Germinal center (tissue), 1 donor: ENCODE data around the gene CYP2A13.
"Not testable (repeated sequence)": the region's sequence is repeated elsewhere in the genome, so short reads cannot be mapped to it uniquely, and the experiment has no call there.

Experiments
- DNase-seq: peaks from one replicate; pipeline ENCODE4 v3.0.0; 2012; ENCODE audit warnings: mixed read lengths, low spot score

Gene CYP2A13, protein sequence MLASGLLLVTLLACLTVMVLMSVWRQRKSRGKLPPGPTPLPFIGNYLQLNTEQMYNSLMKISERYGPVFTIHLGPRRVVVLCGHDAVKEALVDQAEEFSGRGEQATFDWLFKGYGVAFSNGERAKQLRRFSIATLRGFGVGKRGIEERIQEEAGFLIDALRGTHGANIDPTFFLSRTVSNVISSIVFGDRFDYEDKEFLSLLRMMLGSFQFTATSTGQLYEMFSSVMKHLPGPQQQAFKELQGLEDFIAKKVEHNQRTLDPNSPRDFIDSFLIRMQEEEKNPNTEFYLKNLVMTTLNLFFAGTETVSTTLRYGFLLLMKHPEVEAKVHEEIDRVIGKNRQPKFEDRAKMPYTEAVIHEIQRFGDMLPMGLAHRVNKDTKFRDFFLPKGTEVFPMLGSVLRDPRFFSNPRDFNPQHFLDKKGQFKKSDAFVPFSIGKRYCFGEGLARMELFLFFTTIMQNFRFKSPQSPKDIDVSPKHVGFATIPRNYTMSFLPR

DNA sequence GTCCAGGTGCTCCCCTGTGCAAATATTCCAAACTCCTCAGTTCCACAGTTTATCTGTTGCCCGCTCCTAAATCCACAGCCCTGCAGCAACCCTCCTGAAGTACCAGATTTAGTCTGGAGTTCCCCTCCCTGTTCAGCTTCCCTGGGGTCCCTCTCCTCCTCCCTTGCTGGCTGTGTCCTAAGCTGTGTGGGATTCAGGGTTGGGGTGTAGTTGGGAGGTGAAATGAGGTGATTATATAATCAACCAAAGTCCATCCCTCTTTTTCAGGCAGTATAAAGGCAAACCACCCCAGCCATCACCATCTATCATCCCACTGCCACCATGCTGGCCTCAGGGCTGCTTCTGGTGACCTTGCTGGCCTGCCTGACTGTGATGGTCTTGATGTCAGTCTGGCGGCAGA is at the start of gene CYP2A13:
Gene CYP2A13 (plus strand): TSS at position 301 of the 400 bp plus-strand sequence. CDS start 21 bp downstream, at position 322.
- DNase-seq = no peak

DNA sequence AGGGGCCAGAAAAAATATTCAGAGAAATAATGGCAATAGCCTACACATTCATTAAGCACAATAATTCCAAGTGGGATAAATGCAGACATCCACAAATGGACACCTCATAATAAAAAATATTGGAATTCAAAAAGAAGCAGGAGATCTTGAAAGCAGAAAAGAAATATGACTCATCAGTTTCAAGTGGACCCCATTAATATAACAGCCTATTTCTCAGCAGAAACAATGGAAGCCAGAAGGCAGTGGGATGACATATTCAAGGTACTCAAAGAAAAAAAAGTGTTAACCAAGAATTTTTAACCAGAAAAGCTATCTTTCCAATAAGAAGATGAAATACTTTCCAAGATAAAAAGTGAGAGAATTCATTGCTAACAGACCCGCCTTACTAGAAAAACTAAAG is 48.4 kb upstream of the CYP2A13 start:
- no peak for DNase-seq

DNA sequence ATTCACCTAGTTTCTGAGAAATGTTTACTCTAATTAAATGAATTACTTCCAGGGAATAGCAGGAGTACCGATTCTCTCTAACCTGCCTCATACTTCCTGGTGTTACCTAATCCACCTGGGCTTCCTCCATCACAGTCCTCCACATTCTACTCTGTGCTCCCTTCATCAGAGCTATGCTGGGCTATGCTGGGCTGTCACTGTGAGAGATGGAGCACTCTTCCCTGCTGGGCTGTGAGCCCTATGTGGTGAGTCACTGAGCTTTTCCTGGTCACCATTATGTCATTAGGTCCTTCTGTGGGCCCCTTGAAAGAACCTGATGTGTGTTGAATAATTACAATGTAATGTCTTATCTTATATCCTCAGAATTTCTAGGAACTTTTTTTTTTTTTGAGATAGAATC is 43.2 kb upstream of the CYP2A13 start:
- DNase-seq = not testable (repeated sequence)

DNA sequence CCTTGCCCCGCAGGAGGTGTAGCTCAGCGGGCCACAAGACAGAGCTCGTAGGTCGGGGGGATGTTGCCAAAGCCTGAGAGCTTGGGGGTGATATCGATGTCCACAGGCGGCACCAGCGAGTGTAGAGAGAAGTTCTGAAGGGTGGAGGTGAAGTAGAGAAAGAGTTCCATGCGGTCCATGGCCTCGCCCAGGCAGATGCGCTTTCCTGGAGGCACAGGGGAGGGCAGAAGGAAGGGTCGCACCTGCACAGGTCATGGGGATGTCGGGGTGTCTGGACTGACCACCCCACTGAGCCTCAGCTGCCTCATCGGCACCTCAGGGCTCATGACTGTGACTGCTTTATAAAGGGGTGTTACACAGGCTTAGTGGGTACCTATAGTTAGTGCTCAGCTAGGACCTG is 37.8 kb upstream of the CYP2A13 start:
- DNase-seq = no peak

DNA sequence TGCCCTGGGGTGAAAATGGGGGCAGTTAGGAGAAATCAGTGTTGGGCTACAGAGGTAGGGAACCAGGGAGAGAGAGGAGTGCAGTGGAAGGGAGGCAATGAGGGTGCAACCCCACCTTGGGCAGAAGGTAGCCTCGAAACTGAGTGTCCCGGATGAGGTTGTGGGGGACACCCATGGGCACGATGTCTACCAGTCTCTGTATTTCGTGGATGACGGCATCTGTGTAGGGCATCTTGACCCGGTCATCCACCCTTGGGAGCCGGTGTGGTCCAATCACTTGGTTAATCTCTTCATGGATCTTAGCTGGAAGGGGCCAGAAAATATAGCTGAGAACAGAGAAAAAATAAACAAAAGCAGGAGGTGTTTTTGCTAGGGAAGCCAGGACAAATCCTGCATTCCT is 36.1 kb upstream of the CYP2A13 start:
- not testable (repeated sequence) for DNase-seq

DNA sequence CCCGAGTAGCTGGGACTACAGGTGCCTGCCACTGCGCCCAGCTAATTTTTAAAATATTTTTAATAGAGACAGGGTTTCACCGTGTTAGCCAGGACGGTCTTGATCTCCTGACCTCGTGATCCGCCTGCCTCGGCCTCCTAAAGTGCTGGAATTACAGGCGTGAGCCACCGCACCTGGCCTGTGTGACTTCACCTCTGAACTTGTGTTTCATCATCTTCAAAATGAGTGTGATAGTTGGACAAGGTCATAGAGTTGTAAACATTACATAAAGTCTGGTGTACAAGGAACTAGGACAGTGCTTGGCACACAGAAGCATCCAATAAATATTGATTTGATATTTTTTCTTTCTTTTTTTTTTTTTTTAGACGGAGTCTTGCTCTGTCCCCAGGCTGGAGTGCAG is 34.9 kb upstream of the CYP2A13 start:
- DNase-seq = not testable (repeated sequence)

DNA sequence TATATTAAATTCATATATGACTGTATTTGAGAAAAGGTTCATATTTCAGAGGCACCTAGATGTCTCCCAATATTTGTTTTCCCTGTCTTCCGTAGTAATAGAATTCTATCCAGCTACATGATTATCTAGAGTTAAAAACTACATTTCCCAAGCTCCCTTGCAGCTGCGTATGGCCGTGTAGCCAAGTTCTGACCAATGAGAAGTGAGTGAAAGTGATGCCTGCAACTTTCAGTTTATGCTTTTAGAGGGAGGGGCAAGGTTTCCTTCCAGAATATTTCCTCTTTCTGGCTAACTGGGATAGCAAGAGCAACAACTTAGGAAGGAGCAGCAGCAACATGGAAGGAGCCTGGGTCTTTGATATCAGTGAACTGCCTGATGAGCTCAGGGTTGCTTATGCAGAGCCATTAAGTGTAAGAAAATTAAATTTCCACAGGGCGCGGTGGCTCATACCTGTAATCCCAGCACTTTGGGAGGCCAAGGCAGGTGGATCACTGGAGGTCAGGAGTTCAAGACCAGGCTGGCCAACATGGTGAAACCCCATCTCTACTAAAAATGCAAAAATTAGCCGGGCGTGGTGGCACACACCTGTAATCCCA is 23.2 kb upstream of the CYP2A13 start:
- no peak for DNase-seq

DNA sequence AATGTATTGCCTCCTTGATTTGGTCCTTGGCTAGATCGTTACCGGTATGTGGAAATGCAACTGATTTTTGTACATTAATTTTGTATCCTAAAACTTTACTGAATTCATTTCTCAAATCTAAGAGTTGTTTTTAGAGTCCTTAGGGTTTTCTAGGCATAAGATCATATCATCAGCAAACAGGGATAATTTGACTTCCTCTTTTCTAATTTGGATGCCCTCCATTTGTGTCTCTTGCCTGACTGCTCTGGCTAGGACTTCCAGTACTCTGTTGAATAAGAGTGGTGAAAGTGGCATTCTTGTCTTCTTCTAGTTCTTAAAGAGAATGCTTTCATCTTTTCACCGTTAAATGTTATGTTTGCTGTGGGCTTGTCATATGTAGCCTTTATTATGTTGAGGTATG is 12.0 kb upstream of the CYP2A13 start:
- no peak for DNase-seq

DNA sequence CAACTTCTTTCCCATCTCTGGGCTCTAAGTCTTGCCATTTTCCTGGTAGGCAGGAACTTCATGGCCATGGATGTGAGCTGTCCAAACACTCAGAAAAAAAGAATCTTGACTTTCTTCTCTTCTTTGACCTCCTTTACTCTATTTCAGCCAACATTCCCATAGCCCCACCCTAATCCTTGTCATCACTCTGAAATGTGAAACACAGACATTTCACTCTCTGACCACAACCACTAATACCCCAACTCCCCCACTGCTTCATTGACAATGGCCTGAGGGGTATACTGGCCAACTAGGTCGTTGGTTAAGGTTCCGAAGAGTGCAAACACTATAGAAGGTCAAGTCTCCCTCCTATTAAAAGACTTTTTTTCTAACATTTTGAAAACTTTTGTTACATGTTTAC is 4.7 kb upstream of the CYP2A13 start:
- DNase-seq = no peak

DNA sequence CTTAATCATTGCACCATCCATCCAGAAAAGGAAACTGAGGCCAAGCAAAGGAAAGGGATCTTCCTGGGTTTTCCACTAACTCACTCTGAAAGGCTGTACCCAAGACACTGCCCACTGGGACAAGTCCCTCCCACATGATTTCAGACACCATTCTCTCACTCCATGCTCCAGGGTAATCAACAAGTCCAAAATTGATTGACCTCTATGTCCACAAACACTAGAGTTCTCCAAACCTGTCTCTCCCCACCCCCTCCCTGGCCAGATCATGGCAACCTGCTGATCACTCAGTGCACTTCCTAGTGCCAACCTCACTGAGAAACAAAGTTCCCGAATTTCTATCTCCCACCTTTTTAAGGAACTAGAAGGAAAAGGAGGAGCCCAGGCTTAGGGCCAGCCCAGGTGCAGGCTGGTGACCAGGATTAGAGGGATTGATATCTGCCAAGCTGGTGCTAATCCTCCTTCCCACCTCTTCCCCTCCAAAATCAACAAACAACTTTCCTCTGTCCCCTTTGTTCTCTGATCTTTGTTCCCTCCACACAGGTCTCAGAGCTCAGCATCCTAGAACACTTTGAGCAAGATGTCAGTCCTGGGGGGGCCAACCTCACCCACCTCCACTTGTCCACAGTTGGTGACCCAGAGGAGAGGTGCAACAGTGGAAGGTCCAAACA is 2.4 kb upstream of the CYP2A13 start:
- no peak for DNase-seq

DNA sequence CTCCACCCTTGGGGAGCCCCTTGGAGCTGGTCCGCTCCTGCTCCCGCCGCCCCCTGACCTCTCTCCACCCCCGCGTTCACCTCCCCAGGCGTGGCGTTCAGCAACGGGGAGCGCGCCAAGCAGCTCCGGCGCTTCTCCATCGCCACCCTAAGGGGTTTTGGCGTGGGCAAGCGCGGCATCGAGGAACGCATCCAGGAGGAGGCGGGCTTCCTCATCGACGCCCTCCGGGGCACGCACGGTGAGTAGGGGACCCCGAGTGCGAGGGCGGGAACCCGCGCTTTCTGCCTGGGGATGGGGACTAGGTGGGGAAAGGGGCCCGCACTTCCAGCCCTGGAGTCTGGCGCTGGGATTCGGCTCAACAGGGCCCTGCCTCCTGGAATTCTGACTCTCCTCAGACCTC is 1.7 kb downstream of the CYP2A13 start:
- no peak for DNase-seq

DNA sequence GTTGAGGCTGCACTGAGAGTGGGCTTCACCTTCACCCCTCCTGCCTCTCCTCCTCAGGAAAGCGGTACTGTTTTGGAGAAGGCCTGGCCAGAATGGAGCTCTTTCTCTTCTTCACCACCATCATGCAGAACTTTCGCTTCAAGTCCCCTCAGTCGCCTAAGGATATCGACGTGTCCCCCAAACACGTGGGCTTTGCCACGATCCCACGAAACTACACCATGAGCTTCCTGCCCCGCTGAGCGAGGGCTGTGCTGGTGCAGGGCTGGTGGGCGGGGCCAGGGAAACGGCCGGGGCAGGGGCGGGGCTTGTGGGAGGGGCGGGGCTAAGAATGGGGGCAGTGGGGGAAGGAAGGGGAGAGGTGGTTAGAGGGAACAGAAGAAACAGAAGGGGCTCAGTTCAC is 7.5 kb downstream of the CYP2A13 start:
- no peak for DNase-seq

DNA sequence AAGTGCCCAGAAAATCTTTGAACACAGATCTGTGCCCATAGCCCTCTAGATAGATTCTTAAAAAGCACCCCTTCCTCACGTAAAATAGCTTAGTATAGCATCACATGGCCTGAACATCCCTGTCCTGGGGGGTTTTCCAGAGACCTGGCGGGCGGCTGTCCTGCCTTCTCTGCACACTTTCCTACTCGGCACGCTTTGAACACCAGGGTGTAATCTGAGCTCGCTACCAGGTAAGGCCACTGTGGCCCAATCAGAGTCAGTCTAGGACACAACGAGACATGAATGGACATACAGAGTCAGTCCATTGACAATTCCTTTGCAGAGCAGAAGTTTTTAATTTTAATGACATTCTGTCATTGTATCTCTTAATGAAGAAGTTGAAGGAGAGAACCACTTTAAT is 8.1 kb downstream of the CYP2A13 start:
- no peak for DNase-seq

DNA sequence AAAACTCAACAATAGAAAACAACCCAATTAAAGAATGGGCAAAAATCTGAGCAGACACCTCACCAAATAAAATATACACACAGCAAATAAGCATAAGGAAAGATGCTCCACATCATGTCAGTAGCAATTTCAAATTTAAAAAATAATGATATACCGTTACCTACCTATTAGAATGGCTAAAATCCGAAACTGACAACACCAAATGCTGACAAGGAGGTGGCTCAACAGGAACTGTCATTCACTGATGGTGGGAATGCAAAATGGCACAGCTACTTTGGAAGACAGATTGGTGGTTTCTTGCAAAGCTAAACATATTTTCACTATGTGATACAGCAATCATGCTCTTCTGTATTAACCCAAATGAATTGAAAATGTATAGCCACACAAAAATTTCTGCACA is 9.1 kb downstream of the CYP2A13 start:
- no peak for DNase-seq

DNA sequence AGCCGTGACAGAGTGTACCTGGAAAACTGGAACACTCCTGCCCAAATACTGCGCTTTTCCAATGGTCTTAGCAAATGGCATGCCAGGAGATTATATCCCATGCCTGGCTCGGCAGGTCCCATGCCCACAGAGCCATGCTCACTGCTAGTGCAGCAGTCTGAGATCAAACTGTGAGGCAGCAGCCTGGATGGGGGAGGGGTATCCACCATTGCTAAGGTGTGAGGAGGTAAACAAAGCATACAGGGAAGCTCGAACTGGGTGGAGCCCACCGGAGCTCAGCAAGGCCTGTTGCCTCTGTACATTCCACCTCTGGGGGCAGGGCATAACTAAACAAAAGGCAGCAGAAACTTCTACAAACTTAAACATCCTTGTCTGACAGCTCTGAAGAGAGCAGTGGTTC is 10.5 kb downstream of the CYP2A13 start:
- DNase-seq = no peak

DNA sequence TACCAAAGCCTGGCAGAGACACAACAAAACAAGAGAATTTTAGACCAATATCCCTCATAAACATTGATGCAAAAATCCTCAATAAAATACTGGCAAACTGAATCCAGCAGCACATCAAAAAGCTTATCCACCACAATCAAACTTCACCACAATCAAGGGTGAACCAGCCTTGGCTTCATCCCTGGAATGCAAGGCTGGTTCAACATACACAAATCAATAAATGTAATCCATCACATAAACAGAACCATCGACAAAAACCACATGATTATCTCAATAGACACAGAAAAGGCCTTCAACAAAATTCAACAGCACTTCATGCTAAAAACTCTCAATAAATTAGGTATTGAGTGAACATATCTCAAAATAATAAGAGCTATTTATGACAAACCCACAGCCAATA is 14.0 kb downstream of the CYP2A13 start:
- not testable (repeated sequence) for DNase-seq

DNA sequence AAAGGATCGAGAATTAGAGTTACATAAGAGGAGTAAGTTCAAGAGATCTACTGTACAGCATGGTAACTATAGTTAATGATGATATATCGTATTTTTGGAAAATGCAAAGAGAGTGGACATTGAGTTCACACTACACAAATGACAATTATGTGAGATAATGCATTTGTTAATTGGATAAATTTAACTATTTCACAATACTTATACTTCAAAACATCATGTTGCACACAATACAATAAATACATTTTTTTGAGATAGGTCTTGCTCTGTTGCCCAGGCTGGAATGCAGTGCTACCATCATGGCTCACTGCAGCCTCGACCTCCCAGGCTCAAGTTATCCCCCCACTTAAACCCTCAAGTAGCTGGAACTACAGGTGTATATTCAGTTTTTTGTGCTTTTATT is 17.9 kb downstream of the CYP2A13 start:
- no peak for DNase-seq

DNA sequence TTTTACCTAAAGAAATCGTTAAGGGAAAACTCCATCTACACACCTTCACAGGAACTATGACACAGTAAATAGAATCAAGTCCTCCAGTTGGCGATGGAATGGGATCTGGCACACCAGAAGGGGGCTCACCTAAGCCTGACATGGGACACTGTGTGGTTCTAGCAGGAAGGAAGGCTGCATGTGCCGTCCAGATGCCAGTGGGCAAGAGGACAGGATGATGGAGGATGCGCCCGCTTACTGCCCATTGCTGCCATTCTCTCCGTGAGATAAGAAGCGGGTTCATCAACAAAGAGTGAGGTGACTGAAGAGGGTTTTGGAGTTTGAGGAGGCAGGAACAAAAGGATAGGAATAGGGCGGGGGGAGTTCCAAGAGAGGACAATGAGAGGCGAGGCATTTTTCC is 23.0 kb downstream of the CYP2A13 start:
- DNase-seq = no peak

DNA sequence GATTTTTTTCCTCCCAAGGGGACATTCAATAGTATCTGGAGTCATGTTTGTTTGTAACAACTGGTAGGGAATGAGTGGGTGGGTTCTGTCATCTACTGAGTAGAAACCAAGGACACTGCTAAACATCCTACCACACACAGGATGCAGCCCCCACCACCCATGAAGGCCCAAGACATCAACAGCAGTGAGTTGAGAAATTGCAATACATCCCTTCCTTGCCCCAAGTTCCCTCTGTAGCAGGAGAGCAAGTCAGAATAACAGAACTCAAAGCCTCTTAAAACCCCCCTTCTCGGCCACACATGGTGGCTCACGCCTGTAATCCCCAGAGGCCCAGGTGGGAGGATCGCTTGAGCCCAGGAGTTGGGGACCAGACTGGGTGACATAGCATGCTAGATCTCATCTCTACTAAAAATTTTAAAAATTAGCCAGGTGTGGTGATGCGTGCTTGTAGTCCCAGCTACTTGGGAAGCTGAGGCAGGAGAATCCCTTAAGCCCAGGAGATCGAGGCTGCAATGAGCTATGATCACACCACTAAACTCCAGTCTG is 23.6 kb downstream of the CYP2A13 start:
- DNase-seq = no peak

DNA sequence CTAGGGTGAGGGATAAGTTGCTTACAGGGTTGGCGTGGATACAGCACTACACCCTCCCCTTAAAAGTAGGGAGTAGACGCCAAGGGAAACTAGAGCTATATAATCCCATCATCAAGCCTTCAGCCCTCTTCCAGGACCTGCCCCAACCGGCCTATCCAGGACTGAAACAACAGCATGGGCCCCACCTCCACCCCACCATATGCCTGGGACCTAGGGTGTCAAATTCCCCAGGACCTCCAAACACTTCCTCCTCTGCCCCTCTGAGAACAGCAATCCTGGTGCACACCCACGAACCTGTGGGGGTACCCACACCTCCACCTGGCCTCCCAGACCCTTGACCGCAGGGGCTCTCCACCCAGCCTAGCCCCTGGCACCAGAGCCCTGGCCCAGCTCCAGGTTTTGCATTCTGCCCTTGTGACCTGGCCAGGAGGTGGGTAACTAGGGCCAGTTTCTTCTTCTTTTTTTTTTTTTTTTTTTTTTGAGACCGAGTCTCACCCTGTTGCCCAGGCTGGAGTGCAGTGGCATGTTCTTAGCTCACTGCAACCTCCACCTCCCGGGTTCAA is 24.6 kb downstream of the CYP2A13 start:
- no peak for DNase-seq

DNA sequence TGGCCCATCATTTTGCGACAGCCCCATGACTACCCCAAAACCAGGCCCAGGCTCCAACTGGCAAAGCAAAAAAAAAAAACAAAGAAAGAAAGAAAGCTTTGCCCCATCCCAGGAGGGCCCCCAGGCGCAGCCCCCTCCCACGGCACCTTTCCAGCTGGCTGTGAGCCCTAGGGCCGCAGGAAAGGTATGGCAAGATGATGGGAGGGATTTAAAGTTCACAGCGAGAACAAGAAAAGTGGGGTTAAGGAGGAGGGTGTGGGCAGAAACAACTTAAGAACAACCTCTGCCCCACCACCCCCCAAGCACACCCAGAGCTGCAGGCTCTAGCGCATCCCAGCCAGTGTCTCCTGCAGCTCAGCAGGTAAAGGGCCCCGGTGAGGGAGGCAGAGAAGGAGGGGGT is 25.9 kb downstream of the CYP2A13 start, which contains the start of gene CYP2F1:
Gene CYP2F1 (plus strand): TSS at position 301 of the 400 bp plus-strand sequence. CDS start 1,757 bp downstream, outside the sequence.
- DNase-seq = no peak

DNA sequence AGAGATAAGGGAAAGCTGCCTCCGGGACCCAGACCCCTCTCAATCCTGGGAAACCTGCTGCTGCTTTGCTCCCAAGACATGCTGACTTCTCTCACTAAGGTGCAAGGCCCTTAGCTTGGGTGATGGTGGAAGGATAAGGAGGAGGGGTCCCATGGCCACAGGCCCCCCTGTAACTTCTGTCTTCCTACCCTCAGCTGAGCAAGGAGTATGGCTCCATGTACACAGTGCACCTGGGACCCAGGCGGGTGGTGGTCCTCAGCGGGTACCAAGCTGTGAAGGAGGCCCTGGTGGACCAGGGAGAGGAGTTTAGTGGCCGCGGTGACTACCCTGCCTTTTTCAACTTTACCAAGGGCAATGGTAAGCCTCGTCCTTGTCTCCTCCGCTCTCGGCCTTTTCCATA is 28.0 kb downstream of the CYP2A13 start:
- no peak for DNase-seq
